HEK293T (cell line): Measurements from ENCODE around the gene TRIM38.

Source experiments
- CTCF ChIA-PET: fragments of 350-600 bp; formaldehyde crosslinking; extraction: SDS; loops from one replicate; lab custom pipeline; 2021; ENCODE audit warnings: antibody characterized with exemption, inconsistent platforms; lab: Yijun Ruan, JAX
- POLR2A ChIA-PET: fragments of 350-600 bp; formaldehyde crosslinking; extraction: SDS; loops from one replicate; lab custom pipeline; 2020; ENCODE audit warnings: antibody characterized with exemption, inconsistent platforms; lab: Yijun Ruan, JAX
- DNase-seq: peaks from one replicate; pipeline ENCODE4 v3.0.0; 2012; ENCODE audit warnings: mixed read lengths; ENCODE audit errors: extremely low spot score
- ARNT ChIP-seq: fragments of 450-650 bp; IDR thresholded peaks from 2 replicates; pipeline ENCODE4 v1.6.1; 2017; ENCODE audit warnings: mild to moderate bottlenecking
- BHLHE40 ChIP-seq: fragments of 450-650 bp; IDR thresholded peaks from 2 replicates; pipeline ENCODE4 v1.6.1; 2016; ENCODE audit warnings: mild to moderate bottlenecking, moderate library complexity, borderline replicate concordance
- CTBP1 ChIP-seq: fragments of 450-650 bp; IDR thresholded peaks from 2 replicates; pipeline ENCODE4 v1.6.1; 2016; ENCODE audit warnings: borderline replicate concordance
- ELF4 ChIP-seq: fragments of 450-650 bp; IDR thresholded peaks from 2 replicates; pipeline ENCODE4 v1.6.1; 2017; ENCODE audit warnings: antibody characterized with exemption
- FOXA1 ChIP-seq: fragments of 450-650 bp; IDR thresholded peaks from 2 replicates; pipeline ENCODE4 v1.6.1; 2016; ENCODE audit warnings: mild to moderate bottlenecking
- FOXK2 ChIP-seq: fragments of 450-650 bp; IDR thresholded peaks from 2 replicates; pipeline ENCODE4 v1.6.1; 2016; ENCODE audit warnings: mild to moderate bottlenecking
- FOXM1 ChIP-seq: fragments of 450-650 bp; IDR thresholded peaks from 2 replicates; pipeline ENCODE4 v1.6.1; 2017; ENCODE audit warnings: mild to moderate bottlenecking, borderline replicate concordance
- HDGF ChIP-seq: fragments of 450-650 bp; IDR thresholded peaks from 2 replicates; pipeline ENCODE4 v1.6.1; 2017; ENCODE audit warnings: antibody characterized with exemption, borderline replicate concordance
- L3MBTL2 ChIP-seq: fragments of 450-650 bp; conservative IDR thresholded peaks from 2 replicates; pipeline ENCODE4 v1.6.1; 2016; ENCODE audit warnings: mild to moderate bottlenecking
- LEF1 ChIP-seq: fragments of 450-650 bp; IDR thresholded peaks from 2 replicates; pipeline ENCODE4 v1.6.1; 2017; ENCODE audit warnings: mild to moderate bottlenecking, borderline replicate concordance
- NFRKB ChIP-seq: fragments of 450-650 bp; IDR thresholded peaks from 2 replicates; pipeline ENCODE4 v1.6.1; 2016; ENCODE audit warnings: mild to moderate bottlenecking, moderate library complexity
- PKNOX1 ChIP-seq: fragments of 450-650 bp; IDR thresholded peaks from 2 replicates; pipeline ENCODE4 v1.6.1; 2016
- SP1 ChIP-seq: fragments of 450-650 bp; IDR thresholded peaks from 2 replicates; pipeline ENCODE4 v1.6.1; 2017
- SUZ12 ChIP-seq: fragments of 450-650 bp; IDR thresholded peaks from 2 replicates; pipeline ENCODE4 v1.6.1; 2016; ENCODE audit warnings: mild to moderate bottlenecking
- TARDBP ChIP-seq: fragments of 450-650 bp; IDR thresholded peaks from 2 replicates; pipeline ENCODE4 v1.6.1; 2016
- ZNF384 ChIP-seq: fragments of 450-650 bp; IDR thresholded peaks from 2 replicates; pipeline ENCODE4 v1.6.1; 2016

TRIM38 gene

GRCh38 chr6:25971187-25971821 lies 8.7 kb downstream of the TRIM38 start:
- ChIA-PET CTCF (interaction anchor here (1.0 kb wide), 1 partner anchor 21 kb away, joined by 3 read pairs; no protein-coding TSS in a partner anchor), POLR2A (no interaction called here)
- DNase-seq: no peak
- TF ChIP-seq TARDBP (no peak), LEF1 (no peak), SUZ12 (no peak), ELF4 (no peak), FOXK2 (no peak), PKNOX1 (no peak), ZNF384 (no peak), ARNT (no peak), L3MBTL2 (no peak), HDGF (no peak), SP1 (no peak)

- ChIA-PET POLR2A (no interaction called here), CTCF (no interaction called here)
- TF ChIP-seq ZNF384 (no peak), HDGF (no peak), SP1 (no peak), SUZ12 (no peak), TARDBP (no peak), PKNOX1 (no peak), NFRKB (no peak), FOXA1 (no peak), CTBP1 (no peak), ELF4 (no peak)
- DNase-seq: no peak
These were observed 9.5 kb downstream of the TRIM38 start for GRCh38 chr6:25972128-25972527.

- DNase-seq: no peak
- no peak for TF ChIP-seq L3MBTL2
- TF ChIP-seq FOXK2: no peak
- no peak for TF ChIP-seq TARDBP
- TF ChIP-seq LEF1: no peak
- TF ChIP-seq PKNOX1: no peak
- TF ChIP-seq HDGF: no peak
- no peak for TF ChIP-seq BHLHE40
- no peak for TF ChIP-seq ELF4
- TF ChIP-seq SP1: no peak
- no peak for TF ChIP-seq CTBP1
- TF ChIP-seq ARNT: no peak
- TF ChIP-seq FOXA1: no peak
- TF ChIP-seq NFRKB: no peak
- no peak for TF ChIP-seq ZNF384
- no peak for TF ChIP-seq FOXM1
- TF ChIP-seq SUZ12: no peak
- ChIA-PET CTCF (no interaction called here), POLR2A (no interaction called here)
These were observed 10.3 kb downstream of the TRIM38 start for GRCh38 chr6:25972902-25973301.

- ChIA-PET POLR2A (no interaction called here), CTCF (no interaction called here)
- DNase-seq: no peak
- TF ChIP-seq L3MBTL2: no peak
- no peak for TF ChIP-seq FOXA1
- no peak for TF ChIP-seq SP1
- no peak for TF ChIP-seq ELF4
- no peak for TF ChIP-seq NFRKB
- TF ChIP-seq CTBP1: no peak
- no peak for TF ChIP-seq FOXM1
- no peak for TF ChIP-seq LEF1
- no peak for TF ChIP-seq ARNT
- TF ChIP-seq ZNF384: no peak
- no peak for TF ChIP-seq TARDBP
- TF ChIP-seq FOXK2: no peak
- no peak for TF ChIP-seq PKNOX1
These were observed 11.4 kb downstream of the TRIM38 start for GRCh38 chr6:25973923-25974555.

- TF ChIP-seq BHLHE40: no peak
- TF ChIP-seq TARDBP: no peak
- TF ChIP-seq FOXK2: no peak
- no peak for TF ChIP-seq CTBP1
- no peak for TF ChIP-seq ZNF384
- no peak for TF ChIP-seq FOXM1
- no peak for TF ChIP-seq SP1
- no peak for TF ChIP-seq SUZ12
- no peak for DNase-seq
- CTCF ChIA-PET: no interaction called here
- POLR2A ChIA-PET: no interaction called here
These were observed 13.4 kb downstream of the TRIM38 start for GRCh38 chr6:25975923-25976560.
